GM23338 (cell line): ENCODE results near the gene SSTR3. TPM values are rescaled to one million over a fixed set of nuclear protein-coding genes. Genes with fewer than 3 reads are reported as not detected.

ENCODE experiments used
- ATAC-seq: fragments of 200-7000 bp; cut with Tn5 transposase; 3 replicates; pipeline ENCODE4 v1.9.1; 2020
- DNase-seq: peaks from one replicate; pipeline ENCODE4 v3.0.0-alpha.2; 2015; ENCODE audit warnings: low spot score
- H2AFZ ChIP-seq: fragments of 200-600 bp; sonication (generic); 2 replicates; pipeline ENCODE4 v1.8.0; 2016; ENCODE audit warnings: antibody characterized with exemption, mild to moderate bottlenecking, moderate library complexity
- H3F3A ChIP-seq: fragments of 200-600 bp; sonication (generic); replicated peaks from 2 replicates; pipeline ENCODE4 v1.8.0; 2017; ENCODE audit warnings: antibody characterized with exemption, mixed run types, low read depth
- H3K27ac ChIP-seq: fragments of 200-600 bp; sonication (generic); 2 replicates; pipeline ENCODE4 v1.6.1; 2016; ENCODE audit warnings: low read depth
- H3K27me3 ChIP-seq: fragments of 200-600 bp; sonication (generic); 2 replicates; pipeline ENCODE4 v1.8.0; 2016; ENCODE audit warnings: mild to moderate bottlenecking, mixed run types, moderate library complexity; ENCODE audit not compliant: insufficient read depth
- H3K36me3 ChIP-seq: fragments of 200-600 bp; sonication (generic); 2 replicates; pipeline ENCODE4 v1.8.0; 2016; ENCODE audit warnings: mild to moderate bottlenecking; ENCODE audit not compliant: insufficient read depth
- H3K4me1 ChIP-seq: fragments of 200-600 bp; sonication (generic); 2 replicates; pipeline ENCODE4 v1.8.0; 2016; ENCODE audit warnings: mild to moderate bottlenecking, moderate library complexity; ENCODE audit not compliant: insufficient read depth
- H3K4me2 ChIP-seq: fragments of 200-600 bp; sonication (generic); 2 replicates; pipeline ENCODE4 v1.7.1; 2017; ENCODE audit warnings: mixed run types
- H3K4me3 ChIP-seq: fragments of 200-600 bp; sonication (generic); 2 replicates; pipeline ENCODE4 v1.6.1; 2016; ENCODE audit warnings: mixed run types
- H3K79me2 ChIP-seq: fragments of 200-600 bp; sonication (generic); replicated peaks from 2 replicates; pipeline ENCODE4 v1.8.0; 2017; ENCODE audit warnings: mild to moderate bottlenecking; ENCODE audit not compliant: insufficient read depth
- H3K9me2 ChIP-seq: fragments of 200-600 bp; sonication (generic); 2 replicates; pipeline ENCODE4 v1.8.0; 2017; ENCODE audit not compliant: insufficient read depth
- H4K20me1 ChIP-seq: fragments of 200-600 bp; sonication (generic); replicated peaks from 2 replicates; pipeline ENCODE4 v1.8.0; 2017; ENCODE audit warnings: mild to moderate bottlenecking; ENCODE audit not compliant: insufficient read depth
- H3K27ac Mint-ChIP-seq: 2 replicates; pipeline ENCODE4 v1.8.0; 2020; ENCODE audit warnings: inconsistent platforms, mild to moderate bottlenecking, moderate library complexity, mixed read lengths
- H3K27me3 Mint-ChIP-seq: 3 replicates; pipeline ENCODE4 v1.8.0; 2022; ENCODE audit warnings: low read depth, mild to moderate bottlenecking, moderate library complexity, mixed read lengths, inconsistent platforms; ENCODE audit not compliant: insufficient read depth, poor library complexity
- H3K36me3 Mint-ChIP-seq: 3 replicates; pipeline ENCODE4 v1.8.0; 2021; ENCODE audit warnings: low read depth, mild to moderate bottlenecking, inconsistent platforms, moderate library complexity, mixed read lengths
- H3K4me1 Mint-ChIP-seq: 3 replicates; pipeline ENCODE4 v1.8.0; 2020; ENCODE audit warnings: mild to moderate bottlenecking, inconsistent platforms, mixed read lengths
- H3K4me3 Mint-ChIP-seq: 3 replicates; pipeline ENCODE4 v1.8.0; 2021; ENCODE audit warnings: moderate library complexity, mild to moderate bottlenecking, inconsistent platforms, mixed read lengths
- H3K9me3 Mint-ChIP-seq: 3 replicates; pipeline ENCODE4 v1.8.0; 2020; ENCODE audit warnings: moderate library complexity, mild to moderate bottlenecking, inconsistent platforms, mixed read lengths
- CREB1 ChIP-seq: fragments of 250-450 bp; sonication (Bioruptor Pico); IDR thresholded peaks from 2 replicates; pipeline ENCODE4 v1.5.0; 2020; ENCODE audit warnings: low read depth, mild to moderate bottlenecking, moderate library complexity
- EZH2 ChIP-seq: fragments of 200-600 bp; sonication (generic); IDR thresholded peaks from one replicate; pipeline ENCODE4 v1.8.0; 2017; ENCODE audit warnings: antibody characterized with exemption, mild to moderate bottlenecking, low read depth; ENCODE audit not compliant: unreplicated experiment
- EZH2phosphoT487 ChIP-seq: fragments of 200-600 bp; sonication (generic); IDR thresholded peaks from one replicate; pipeline ENCODE4 v1.8.1; 2018; ENCODE audit warnings: antibody characterized with exemption; ENCODE audit not compliant: unreplicated experiment
- JUNB ChIP-seq: IDR thresholded peaks from one replicate; pipeline ENCODE4 v1.6.1; 2016; ENCODE audit warnings: antibody characterized with exemption; ENCODE audit not compliant: unreplicated experiment
- NANOG ChIP-seq: IDR thresholded peaks from 2 replicates; pipeline ENCODE4 v1.6.1; 2016; ENCODE audit warnings: antibody characterized with exemption, borderline replicate concordance
- POLR2AphosphoS5 ChIP-seq: IDR thresholded peaks from 2 replicates; pipeline ENCODE4 v1.6.1; 2016; ENCODE audit warnings: antibody characterized with exemption, low read depth
- REST ChIP-seq: IDR thresholded peaks from one replicate; pipeline ENCODE4 v1.6.1; 2018; ENCODE audit warnings: antibody characterized with exemption; ENCODE audit not compliant: unreplicated experiment
- STAT1 ChIP-seq: IDR thresholded peaks from one replicate; pipeline ENCODE4 v1.6.1; 2016; ENCODE audit warnings: antibody characterized with exemption; ENCODE audit not compliant: unreplicated experiment
- ZNF114 ChIP-seq: fragments of 250-450 bp; sonication (Bioruptor Pico); IDR thresholded peaks from 2 replicates; pipeline ENCODE4 v1.5.0; 2020; ENCODE audit warnings: mild to moderate bottlenecking, moderate library complexity
- ZNF331 ChIP-seq: fragments of 250-450 bp; sonication (Bioruptor Pico); IDR thresholded peaks from 2 replicates; pipeline ENCODE4 v1.5.0; 2020; ENCODE audit warnings: low read depth, mild to moderate bottlenecking, moderate library complexity
- ZNF462 ChIP-seq: fragments of 250-450 bp; sonication (Bioruptor Pico); IDR thresholded peaks from 2 replicates; pipeline ENCODE4 v1.5.0; 2020; ENCODE audit warnings: mild to moderate bottlenecking, moderate library complexity
- polyA plus RNA-seq: library from polyadenylated mRNA; unstranded; fragments of >200 nt; fragmentation: Nextera tagmentation; extraction: Ambion mirVana; gene quantifications from 2 replicates; pipeline ENCODE4 v1.2.1, GENCODE V29; 2016
- total RNA-seq: library from RNA; depleted of rRNA; stranded (reverse); fragments of >200 nt; shearing (Covaris generic); gene quantifications from 2 replicates; pipeline ENCODE4 v1.2.3, GENCODE V29; 2014
- TF ChIP-seq, protein P1 (sequence below): IDR thresholded peaks from 2 replicates; pipeline ENCODE4 v1.6.1; 2016; ENCODE audit warnings: antibody characterized with exemption
- TF ChIP-seq, protein P2 (sequence below), 2 experiments: fragments of 200-600 bp in 1 of 2; sonication (generic) in 1 of 2; conservative IDR thresholded peaks; 2 replicates each; pipeline versions ENCODE4 v1.5.1 to v1.6.1; 2016 to 2017; ENCODE audit warnings: antibody characterized with exemption in 2 of 2, low read depth in 2 of 2, mild to moderate bottlenecking in 2 of 2, moderate library complexity in 1 of 2

The SSTR3 gene
- total and polyA plus RNA-seq, 2 experiments from 2014 or later: 0.66 TPM; not detected in 1

DNA sequence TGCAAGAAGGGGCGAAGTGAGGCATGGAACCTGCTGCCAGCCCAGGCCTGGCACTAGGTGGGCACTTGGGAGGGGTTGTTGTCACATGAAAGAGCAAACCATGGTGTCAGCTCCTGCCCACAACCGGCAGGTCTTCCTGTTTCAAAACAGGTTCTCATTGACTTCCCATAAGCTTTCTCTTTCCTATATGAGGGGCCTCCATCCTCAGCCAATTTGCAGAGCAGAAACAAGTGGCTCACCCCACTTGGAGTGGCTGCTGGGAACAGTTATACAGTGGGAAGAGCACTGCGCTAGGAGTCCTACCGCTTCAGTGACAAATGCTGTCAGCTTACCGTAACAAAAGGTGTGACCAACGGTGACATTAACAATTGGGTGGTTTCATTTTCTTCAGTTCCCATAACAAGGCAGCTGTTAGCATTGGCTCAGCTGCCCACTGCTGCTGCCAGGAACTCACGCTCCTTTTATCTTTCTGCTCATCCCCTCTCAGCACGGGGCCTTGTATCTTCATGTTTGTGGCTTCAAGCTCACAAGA is 10.2 kb upstream of the SSTR3 start:
- no peak for ATAC-seq
- peaks cover 5% of the 10 kb centered on the region for H3K4me1 Mint-ChIP-seq

More for the DNA sequence above, 10.2 kb upstream of the SSTR3 start:
- Histone ChIP-seq H3F3A (no peaks in the 10 kb centered on the region), H3K4me2 (no peak overlapping the region), H3K4me1 (no peaks in the 10 kb centered on the region), H3K9me2 (no peaks in the 10 kb centered on the region), H3K79me2 (no peaks in the 10 kb centered on the region), H3K27me3 (no peaks in the 10 kb centered on the region), H4K20me1 (no peaks in the 10 kb centered on the region), H3K4me3 (no peak overlapping the region), H3K36me3 (no peaks in the 10 kb centered on the region), H3K27ac (no peak overlapping the region), H2AFZ (no peak overlapping the region)
- no peaks in the 10 kb centered on the region for H3K36me3 Mint-ChIP-seq
- no peak overlapping the region for H3K27ac Mint-ChIP-seq
- H3K9me3 Mint-ChIP-seq: peaks cover 11% of the 10 kb centered on the region; the same call in 2 of the 3 replicates
- TF ChIP-seq ZNF462 (CRISPR knock-in tag) (no peak), JUNB (no peak), ZNF331 (CRISPR knock-in tag) (no peak), POLR2AphosphoS5 (no peak), EZH2phosphoT487 (no peak), CREB1 (CRISPR knock-in tag) (no peak), ZNF114 (CRISPR knock-in tag) (no peak), REST (no peak), NANOG (no peak), EZH2 (no peak), STAT1 (no peak)
- TF ChIP-seq, protein P1, sequence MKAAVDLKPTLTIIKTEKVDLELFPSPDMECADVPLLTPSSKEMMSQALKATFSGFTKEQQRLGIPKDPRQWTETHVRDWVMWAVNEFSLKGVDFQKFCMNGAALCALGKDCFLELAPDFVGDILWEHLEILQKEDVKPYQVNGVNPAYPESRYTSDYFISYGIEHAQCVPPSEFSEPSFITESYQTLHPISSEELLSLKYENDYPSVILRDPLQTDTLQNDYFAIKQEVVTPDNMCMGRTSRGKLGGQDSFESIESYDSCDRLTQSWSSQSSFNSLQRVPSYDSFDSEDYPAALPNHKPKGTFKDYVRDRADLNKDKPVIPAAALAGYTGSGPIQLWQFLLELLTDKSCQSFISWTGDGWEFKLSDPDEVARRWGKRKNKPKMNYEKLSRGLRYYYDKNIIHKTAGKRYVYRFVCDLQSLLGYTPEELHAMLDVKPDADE: no peak
- TF ChIP-seq, protein P2, sequence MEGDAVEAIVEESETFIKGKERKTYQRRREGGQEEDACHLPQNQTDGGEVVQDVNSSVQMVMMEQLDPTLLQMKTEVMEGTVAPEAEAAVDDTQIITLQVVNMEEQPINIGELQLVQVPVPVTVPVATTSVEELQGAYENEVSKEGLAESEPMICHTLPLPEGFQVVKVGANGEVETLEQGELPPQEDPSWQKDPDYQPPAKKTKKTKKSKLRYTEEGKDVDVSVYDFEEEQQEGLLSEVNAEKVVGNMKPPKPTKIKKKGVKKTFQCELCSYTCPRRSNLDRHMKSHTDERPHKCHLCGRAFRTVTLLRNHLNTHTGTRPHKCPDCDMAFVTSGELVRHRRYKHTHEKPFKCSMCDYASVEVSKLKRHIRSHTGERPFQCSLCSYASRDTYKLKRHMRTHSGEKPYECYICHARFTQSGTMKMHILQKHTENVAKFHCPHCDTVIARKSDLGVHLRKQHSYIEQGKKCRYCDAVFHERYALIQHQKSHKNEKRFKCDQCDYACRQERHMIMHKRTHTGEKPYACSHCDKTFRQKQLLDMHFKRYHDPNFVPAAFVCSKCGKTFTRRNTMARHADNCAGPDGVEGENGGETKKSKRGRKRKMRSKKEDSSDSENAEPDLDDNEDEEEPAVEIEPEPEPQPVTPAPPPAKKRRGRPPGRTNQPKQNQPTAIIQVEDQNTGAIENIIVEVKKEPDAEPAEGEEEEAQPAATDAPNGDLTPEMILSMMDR (conservative IDR thresholded peaks at IDR 0.05; ENCODE audit: low read depth in 2 of 2): no peak
- no peak overlapping the region for H3K4me3 Mint-ChIP-seq
- H3K27me3 Mint-ChIP-seq: peaks cover 16% of the 10 kb centered on the region
- no peak for DNase-seq
